ENCODE results near the gene TNMD. TPM values are rescaled to one million over a fixed set of nuclear protein-coding genes. Genes with fewer than 3 reads are reported as not detected.
A peak's percentile ranks its signal among the peaks of the same experiment; 100 is the strongest.

Gene TNMD
- total RNA-seq, 2 experiments from 2014 or later: not detected

GRCh38 chrX:100643956-100644860, 59.5 kb downstream of the TNMD start, which contains the start of gene SRPX2:
TSS of gene SRPX2 (plus strand) at chrX:100644199. CDS start at chrX:100646323, 2,124 bp downstream.
- Mint-ChIP-seq H3K4me1 (ENCODE audit: low read depth) (no peaks in the 10 kb centered on the region), H3K36me3 (ENCODE audit: low read depth) (no peaks in the 10 kb centered on the region), H3K9me3 (no peaks in the 10 kb centered on the region), H3K27me3 (peaks cover 32% of the 10 kb centered on the region), H3K4me3 (no peak within 1 kb of the TSS), H3K27ac (no peak within 1 kb of the TSS)
- Histone ChIP-seq H3K9me3 (ENCODE audit: control insufficient read depth in 1 of 2, insufficient read depth in 1 of 2, low read length in 2 of 2) (no peaks in the 10 kb centered on the region), H3K36me3 (ENCODE audit: insufficient read depth, low read length) (no peaks in the 10 kb centered on the region), H3K27me3 (ENCODE audit: control insufficient read depth in 1 of 2, insufficient read depth in 2 of 2, low read length in 2 of 2) (peaks cover 0 to 5% of the 10 kb centered on the region in 2 experiments), H3K27ac (ENCODE audit: low read depth in 1 of 2, low read length in 2 of 2) (no peak within 1 kb of the TSS), H3K4me3 (ENCODE audit: low read length) (no peak within 1 kb of the TSS), H3K4me1 (ENCODE audit: insufficient read depth, low read length) (no peaks in the 10 kb centered on the region)
- TF ChIP-seq CTCF (IDR thresholded peaks at IDR 0.05): no peak
- ChIA-PET CTCF (interaction anchor here (1.7 kb wide), 1 partner anchor 124 kb away, joined by 4 read pairs; no protein-coding TSS in a partner anchor), POLR2A (no interaction called here)
- ATAC-seq (ENCODE audit: poor library complexity): no peak
- intact Hi-C loops (cut with DNase I, micrococcal nuclease): no loop called here
- DNase-seq: peak in 2 of 14 experiments; percentile 6 to 12

- ATAC-seq (ENCODE audit: poor library complexity) (no peak), DNase-seq (no peak)
- Mint-ChIP-seq H3K9me3 (no peaks in the 10 kb centered on the region), H3K4me1 (ENCODE audit: low read depth) (no peaks in the 10 kb centered on the region), H3K4me3 (no peak overlapping the region), H3K27ac (no peak overlapping the region), H3K36me3 (ENCODE audit: low read depth) (no peaks in the 10 kb centered on the region), H3K27me3 (peaks cover 27% of the 10 kb centered on the region)
- Histone ChIP-seq H3K4me1 (ENCODE audit: insufficient read depth, low read length) (no peaks in the 10 kb centered on the region), H3K27ac (ENCODE audit: low read depth in 1 of 2, low read length in 2 of 2) (no peak overlapping the region), H3K36me3 (ENCODE audit: insufficient read depth, low read length) (no peaks in the 10 kb centered on the region), H3K27me3 (ENCODE audit: control insufficient read depth in 1 of 2, insufficient read depth in 2 of 2, low read length in 2 of 2) (no peaks in the 10 kb centered on the region), H3K4me3 (ENCODE audit: low read length) (no peak overlapping the region), H3K9me3 (ENCODE audit: control insufficient read depth in 1 of 2, insufficient read depth in 1 of 2, low read length in 2 of 2) (no peaks in the 10 kb centered on the region)
- CTCF ChIA-PET: interaction anchor here (0.6 to 1.7 kb wide), 2 partner anchors 12 to 123 kb away, joined by 3 to 4 read pairs; no protein-coding TSS in a partner anchor
- TF ChIP-seq CTCF (IDR thresholded peaks at IDR 0.05): no peak
- intact Hi-C loops (cut with DNase I, micrococcal nuclease): no loop called here
- POLR2A ChIA-PET: no interaction called here
Measured at GRCh38 chrX:100645106-100645505, 60.4 kb downstream of the TNMD start.

GRCh38 chrX:100647095-100647494, 62.4 kb downstream of the TNMD start:
- intact Hi-C loops (cut with DNase I, micrococcal nuclease): no loop called here
- Mint-ChIP-seq H3K27ac (no peak overlapping the region), H3K36me3 (ENCODE audit: low read depth) (no peaks in the 10 kb centered on the region), H3K27me3 (peaks cover 16% of the 10 kb centered on the region), H3K4me1 (ENCODE audit: low read depth) (no peaks in the 10 kb centered on the region), H3K4me3 (no peak overlapping the region), H3K9me3 (no peaks in the 10 kb centered on the region)
- H3K27me3 ChIP-seq (ENCODE audit: control insufficient read depth in 1 of 2, insufficient read depth in 2 of 2, low read length in 2 of 2): no peaks in the 10 kb centered on the region
- no peaks in the 10 kb centered on the region for H3K4me1 ChIP-seq (ENCODE audit: insufficient read depth, low read length)
- no peak overlapping the region for H3K27ac ChIP-seq (ENCODE audit: low read depth in 1 of 2, low read length in 2 of 2)
- no peak for TF ChIP-seq CTCF (IDR thresholded peaks at IDR 0.05)
- DNase-seq: no peak
- H3K36me3 ChIP-seq (ENCODE audit: insufficient read depth, low read length): no peaks in the 10 kb centered on the region
- ChIA-PET POLR2A (no interaction called here), CTCF (no interaction called here)
- no peak overlapping the region for H3K4me3 ChIP-seq (ENCODE audit: low read length)
- H3K9me3 ChIP-seq (ENCODE audit: control insufficient read depth in 1 of 2, insufficient read depth in 1 of 2, low read length in 2 of 2): no peaks in the 10 kb centered on the region
- no peak for ATAC-seq (ENCODE audit: poor library complexity)
